Upper lobe of right lung (tissue), 1 donor: Measurements from ENCODE around the gene DENND2A. TPM values are rescaled to one million over a fixed set of nuclear protein-coding genes. Genes with fewer than 3 reads are reported as not detected.

Source experiments
- ATAC-seq: fragments of 200-7000 bp; cut with Tn5 transposase; one replicate; pipeline ENCODE4 v1.9.1; 2020; ENCODE audit warnings: mild to moderate bottlenecking, moderate library complexity
- DNase-seq: peaks from one replicate; pipeline ENCODE4 v3.0.0-alpha.2; 2020
- H3K27ac ChIP-seq: fragments of 200-600 bp; one replicate; pipeline ENCODE4 v1.8.0; 2022
- H3K27me3 ChIP-seq: fragments of 200-600 bp; one replicate; pipeline ENCODE4 v1.8.0; 2022; ENCODE audit warnings: mild to moderate bottlenecking
- H3K36me3 ChIP-seq: fragments of 200-600 bp; one replicate; pipeline ENCODE4 v1.8.0; 2022
- H3K4me1 ChIP-seq: fragments of 200-600 bp; one replicate; pipeline ENCODE4 v1.8.0; 2022
- H3K4me3 ChIP-seq: fragments of 200-600 bp; one replicate; pipeline ENCODE4 v1.8.0; 2022; ENCODE audit warnings: mild to moderate bottlenecking
- H3K9me3 ChIP-seq: fragments of 200-600 bp; one replicate; pipeline ENCODE4 v1.8.0; 2022
- intact Hi-C: fragments of 100-400 bp; cut with DNase I; formaldehyde crosslinking; loops from one replicate; pipeline ENCODE4 v1.11.0; 2022
- total RNA-seq: library from RNA; stranded (reverse); fragmentation: NEBNext Ultra II Directional; extraction: Animal tissue kit (Norgen Biotek cat#: 25700); gene quantifications from one replicate; pipeline ENCODE4 v1.2.1, GENCODE V29; 2021
- TF ChIP-seq, protein P1 (sequence below): fragments of 200-600 bp; IDR thresholded peaks from one replicate; pipeline ENCODE4 v1.8.0; 2022; ENCODE audit warnings: antibody characterized with exemption
- donor health status: DM: no; HTN: yes; CAD: no; lungs with severe emphysema.

DENND2A gene
- total RNA-seq, 1 donor from 2014 or later: 26.2 TPM

DNA sequence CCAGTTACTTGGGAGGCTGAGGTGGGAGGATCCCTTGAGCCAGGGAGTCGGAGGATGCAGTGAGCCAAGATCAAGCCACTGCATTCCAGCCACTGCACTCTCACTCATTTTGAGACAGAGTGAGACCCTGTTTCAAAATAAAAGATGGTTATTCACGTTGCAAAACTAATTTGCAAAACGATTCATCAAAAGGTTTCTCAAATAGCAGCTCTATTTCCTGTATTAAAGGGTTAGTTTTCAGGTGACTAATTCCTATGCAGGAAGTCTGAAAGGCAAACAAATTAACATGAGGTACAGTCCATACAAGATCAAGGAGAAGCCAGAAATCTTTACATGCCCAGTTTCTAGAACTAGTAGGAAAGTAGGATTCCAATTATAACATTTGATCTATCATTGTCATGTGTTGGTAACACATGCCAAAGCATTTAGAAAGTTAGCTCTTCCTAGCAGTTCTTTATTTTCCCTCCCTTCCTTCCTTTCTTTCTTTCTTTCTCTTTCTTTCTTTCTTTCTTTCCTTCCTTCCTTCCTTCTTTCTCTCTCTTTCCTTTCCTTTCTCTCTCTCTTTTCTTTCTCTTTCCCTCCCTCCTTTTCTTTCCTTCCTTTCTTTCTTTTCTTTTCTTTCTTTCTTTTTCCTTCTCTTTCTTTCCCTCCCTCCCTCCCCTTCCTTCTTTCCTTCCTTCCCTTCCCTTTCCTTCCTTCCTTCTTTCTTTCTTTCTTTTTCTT lies 49.3 kb downstream of the DENND2A start:
- H3K9me3 ChIP-seq: no peaks in the 10 kb centered on the region
- DNase-seq (no peak), ATAC-seq (no peak)
- no peaks in the 10 kb centered on the region for H3K4me1 ChIP-seq
- no peak overlapping the region for H3K4me3 ChIP-seq
- intact Hi-C loops: no loop called here
- no peak overlapping the region for H3K27ac ChIP-seq
- TF ChIP-seq, protein P1, sequence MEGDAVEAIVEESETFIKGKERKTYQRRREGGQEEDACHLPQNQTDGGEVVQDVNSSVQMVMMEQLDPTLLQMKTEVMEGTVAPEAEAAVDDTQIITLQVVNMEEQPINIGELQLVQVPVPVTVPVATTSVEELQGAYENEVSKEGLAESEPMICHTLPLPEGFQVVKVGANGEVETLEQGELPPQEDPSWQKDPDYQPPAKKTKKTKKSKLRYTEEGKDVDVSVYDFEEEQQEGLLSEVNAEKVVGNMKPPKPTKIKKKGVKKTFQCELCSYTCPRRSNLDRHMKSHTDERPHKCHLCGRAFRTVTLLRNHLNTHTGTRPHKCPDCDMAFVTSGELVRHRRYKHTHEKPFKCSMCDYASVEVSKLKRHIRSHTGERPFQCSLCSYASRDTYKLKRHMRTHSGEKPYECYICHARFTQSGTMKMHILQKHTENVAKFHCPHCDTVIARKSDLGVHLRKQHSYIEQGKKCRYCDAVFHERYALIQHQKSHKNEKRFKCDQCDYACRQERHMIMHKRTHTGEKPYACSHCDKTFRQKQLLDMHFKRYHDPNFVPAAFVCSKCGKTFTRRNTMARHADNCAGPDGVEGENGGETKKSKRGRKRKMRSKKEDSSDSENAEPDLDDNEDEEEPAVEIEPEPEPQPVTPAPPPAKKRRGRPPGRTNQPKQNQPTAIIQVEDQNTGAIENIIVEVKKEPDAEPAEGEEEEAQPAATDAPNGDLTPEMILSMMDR: no peak
- H3K27me3 ChIP-seq: no peaks in the 10 kb centered on the region
- no peaks in the 10 kb centered on the region for H3K36me3 ChIP-seq

DNA sequence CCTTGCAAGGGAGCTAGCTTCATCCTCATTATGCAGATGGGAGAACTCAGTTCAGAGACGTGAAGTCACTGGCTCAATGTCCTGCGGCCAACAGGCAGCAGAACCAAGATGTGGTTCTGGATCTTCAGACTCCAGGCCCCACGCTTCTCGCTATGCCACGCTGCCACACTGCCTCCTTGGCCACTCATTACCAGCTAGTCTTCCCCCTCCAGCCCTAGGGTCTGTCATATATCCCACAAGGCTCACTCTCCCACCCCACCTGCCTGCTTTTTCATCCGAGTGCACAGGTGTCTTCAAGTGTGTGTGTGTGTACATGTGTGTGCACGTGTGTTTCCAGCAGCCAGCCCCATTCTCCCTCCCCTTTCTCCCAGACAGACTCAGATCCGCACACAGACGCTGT lies 53.4 kb downstream of the DENND2A start:
- no peak for ATAC-seq
- no peak for DNase-seq
- no peaks in the 10 kb centered on the region for H3K9me3 ChIP-seq
- H3K4me1 ChIP-seq: no peaks in the 10 kb centered on the region
- TF ChIP-seq, protein P1: no peak
- H3K27ac ChIP-seq: no peak overlapping the region
- H3K4me3 ChIP-seq: no peak overlapping the region
- H3K36me3 ChIP-seq: no peaks in the 10 kb centered on the region
- intact Hi-C loops: no loop called here
- no peaks in the 10 kb centered on the region for H3K27me3 ChIP-seq

DNA sequence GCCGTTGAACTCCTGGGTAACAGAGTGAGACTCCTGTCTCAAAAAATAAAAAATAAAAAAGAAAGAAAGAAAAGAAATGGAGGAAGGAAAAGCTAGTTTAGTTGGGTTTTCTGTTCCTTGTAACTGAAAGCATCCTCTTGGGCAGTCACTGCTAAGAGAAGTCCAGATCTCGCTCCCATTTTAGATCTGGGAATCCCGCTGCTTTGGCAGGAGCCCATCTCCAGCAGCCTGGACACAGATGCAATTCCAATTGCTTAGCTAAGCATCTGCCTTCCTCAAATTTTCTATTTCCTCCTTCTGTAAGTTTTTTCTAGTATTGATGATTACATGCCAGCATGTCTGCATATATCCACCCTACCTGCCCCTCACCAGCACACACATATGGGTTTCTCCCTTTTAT lies 54.1 kb downstream of the DENND2A start:
- intact Hi-C loops: no loop called here
- DNase-seq: no peak

DNA sequence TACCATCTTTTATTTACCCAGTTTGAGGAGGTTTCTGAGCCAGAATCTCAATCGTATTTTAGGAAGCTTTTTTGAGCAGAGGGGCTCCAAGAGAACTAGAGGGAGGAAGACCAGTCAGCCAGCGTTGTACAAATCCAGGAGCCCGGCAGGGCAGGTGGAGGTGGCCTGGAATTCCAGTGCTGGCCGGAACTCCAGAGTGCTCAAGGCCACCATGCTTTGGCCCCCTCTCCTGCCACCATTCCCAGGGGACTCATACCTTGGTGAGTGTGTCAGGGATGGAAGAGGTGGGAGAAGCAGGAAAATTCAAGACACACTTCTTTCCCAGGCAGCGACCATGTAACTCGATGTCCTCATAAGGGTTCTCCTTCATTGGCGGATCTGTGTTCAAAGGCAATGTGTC lies 55.3 kb downstream of the DENND2A start:
- DNase-seq (no peak), ATAC-seq (no peak)
- H3K4me3 ChIP-seq: no peak overlapping the region
- intact Hi-C loops: no loop called here
- H3K27ac ChIP-seq: no peak overlapping the region
- H3K27me3 ChIP-seq: no peaks in the 10 kb centered on the region
- H3K36me3 ChIP-seq: no peaks in the 10 kb centered on the region
- no peaks in the 10 kb centered on the region for H3K9me3 ChIP-seq
- TF ChIP-seq, protein P1: no peak
- no peaks in the 10 kb centered on the region for H3K4me1 ChIP-seq

More for the DNA sequence above, 54.1 kb downstream of the DENND2A start:
- no peak for ATAC-seq
- Histone ChIP-seq H3K4me1 (no peaks in the 10 kb centered on the region), H3K36me3 (no peaks in the 10 kb centered on the region), H3K27me3 (no peaks in the 10 kb centered on the region), H3K4me3 (no peak overlapping the region), H3K9me3 (no peaks in the 10 kb centered on the region), H3K27ac (no peak overlapping the region)
- TF ChIP-seq, protein P1: no peak

DNA sequence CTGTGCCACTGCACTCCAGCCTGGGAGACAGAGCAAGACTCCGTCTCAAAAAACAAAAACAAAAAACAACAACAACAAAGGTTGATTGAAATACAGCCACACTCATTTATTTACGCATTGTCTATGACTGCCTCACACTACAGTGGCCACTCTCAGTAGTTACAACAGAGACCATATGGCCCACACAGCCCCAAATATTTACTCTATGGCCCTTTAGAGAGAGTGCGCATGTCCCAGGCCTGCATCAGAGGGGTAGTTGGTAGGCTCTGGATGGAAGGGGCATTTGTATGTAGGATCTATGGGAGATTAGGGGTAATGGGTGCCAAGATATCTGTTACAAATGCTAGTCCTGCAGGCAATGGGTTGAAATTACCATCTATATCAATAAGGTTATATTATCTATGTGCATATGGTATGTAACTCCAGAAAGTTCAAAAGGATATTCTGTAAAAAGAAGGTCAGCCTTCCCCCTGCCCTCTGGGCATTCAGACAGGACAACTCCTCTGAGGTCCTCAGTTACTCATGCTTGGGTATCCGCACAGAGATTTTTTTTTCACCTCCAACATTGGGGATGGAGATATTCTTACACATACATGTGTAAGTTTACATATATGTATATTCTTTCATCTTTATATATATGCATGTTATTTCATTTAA lies 56.3 kb downstream of the DENND2A start:
- ATAC-seq: no peak
- TF ChIP-seq, protein P1: no peak
- H3K27ac ChIP-seq: no peak overlapping the region
- intact Hi-C loops: no loop called here
- no peaks in the 10 kb centered on the region for H3K27me3 ChIP-seq
- no peaks in the 10 kb centered on the region for H3K4me1 ChIP-seq
- no peaks in the 10 kb centered on the region for H3K36me3 ChIP-seq
- H3K4me3 ChIP-seq: no peak overlapping the region
- no peaks in the 10 kb centered on the region for H3K9me3 ChIP-seq
- no peak for DNase-seq
